Tibial artery (tissue), 4 donors: ENCODE measurements around the gene KNL1.
"Not testable (repeated sequence)": the region's sequence is repeated elsewhere in the genome, so short reads cannot be mapped to it uniquely, and the experiment has no call there.

Experiments used
- DNase-seq, 2 donors: peaks; one replicate each; pipeline ENCODE4 v3.0.0-alpha.2; 2019
- H3K27ac ChIP-seq, 2 donors: fragments of 200-600 bp; sonication (generic) in 1 of 2; 1 replicate in 1 of 2; 2 replicates in 1 of 2; pipeline ENCODE4 v1.5.1; 2018 to 2019; ENCODE audit warnings: mild to moderate bottlenecking in 1 of 2
- H3K27me3 ChIP-seq, 2 donors: fragments of 200-600 bp; sonication (generic) in 1 of 2; one replicate each; pipeline versions ENCODE4 v1.5.1 to v1.6.0; 2016 to 2019
- H3K36me3 ChIP-seq, 3 donors: fragments of 200-600 bp; sonication (generic) in 2 of 3; one replicate each; pipeline ENCODE4 v1.5.1; 2016 to 2019; ENCODE audit warnings: mild to moderate bottlenecking in 2 of 3
- H3K4me1 ChIP-seq, 4 donors: fragments of 200-600 bp; sonication (generic) in 2 of 4; 1 replicate in 3 of 4; 2 replicates in 1 of 4; pipeline ENCODE4 v1.5.1; 2016 to 2019
- H3K4me3 ChIP-seq, 2 donors: fragments of 200-600 bp; sonication (generic) in 1 of 2; 1 replicate in 1 of 2; 2 replicates in 1 of 2; pipeline ENCODE4 v1.5.1; 2018 to 2019; ENCODE audit warnings: mild to moderate bottlenecking in 2 of 2
- H3K9me3 ChIP-seq, 3 donors: fragments of 200-600 bp; sonication (generic) in 1 of 3; one replicate each; pipeline ENCODE4 v1.5.1; 2016 to 2019
- CTCF ChIP-seq, 2 experiments: fragments of 200-600 bp in 1 of 2; fragments of 450-650 bp in 1 of 2; IDR thresholded peaks; one replicate each; pipeline ENCODE4 v1.5.1; 2017 to 2019; ENCODE audit warnings: antibody characterized with exemption in 2 of 2, mild to moderate bottlenecking in 1 of 2, moderate library complexity in 1 of 2
- intact Hi-C: fragments of 100-400 bp; cut with DNase I; formaldehyde crosslinking; loops from one replicate; pipeline ENCODE4 v1.15.0; 2023; ENCODE audit warnings: low total_unique reads

The KNL1 gene

GRCh38 chr15:40569129-40569953, 24.7 kb upstream of the KNL1 start, which contains the start of gene RPUSD2:
Gene RPUSD2, plus strand, starts transcription at chr15:40569299. Its CDS starts 39 bp downstream, at chr15:40569338.
- peaks cover 0 to 29% (median 18%) of the 10 kb centered on the region in 4 donors for H3K4me1 ChIP-seq
- peak; percentile 94 to 95 for DNase-seq
- intact Hi-C loops: loop anchor here (10.0 kb wide), 1 partner anchor 125 kb away; the partner anchor contains the start of gene BAHD1
- TF ChIP-seq CTCF (IDR thresholded peaks at IDR 0.05): no peak
- no peaks in the 10 kb centered on the region for H3K27me3 ChIP-seq
- peak within 1 kb of the TSS; percentile 67 to 97 for H3K4me3 ChIP-seq
- no peaks in the 10 kb centered on the region for H3K9me3 ChIP-seq
- peak within 1 kb of the TSS; percentile 76 to 88 for H3K27ac ChIP-seq
- H3K36me3 ChIP-seq: peaks cover 13 to 22% (median 18%) of the 10 kb centered on the region in 3 donors

- peaks cover 0 to 15% (median 8%) of the 10 kb centered on the region in 4 donors for H3K4me1 ChIP-seq
- no peak overlapping the region for H3K4me3 ChIP-seq
- no peak for DNase-seq
- no peak overlapping the region for H3K27ac ChIP-seq
- H3K27me3 ChIP-seq: no peaks in the 10 kb centered on the region
- TF ChIP-seq CTCF (IDR thresholded peaks at IDR 0.05): no peak
- no peaks in the 10 kb centered on the region for H3K9me3 ChIP-seq
- intact Hi-C loops: no loop called here
- H3K36me3 ChIP-seq: peaks cover 13 to 31% (median 24%) of the 10 kb centered on the region in 3 donors
Observed at GRCh38 chr15:40575113-40575512, 18.9 kb upstream of the KNL1 start.

GRCh38 chr15:40576914-40577313, 17.1 kb upstream of the KNL1 start:
- H3K36me3 ChIP-seq: peaks cover 13 to 31% (median 20%) of the 10 kb centered on the region in 3 donors
- intact Hi-C loops, H3K4me1 ChIP-seq, DNase-seq, H3K4me3 ChIP-seq, H3K9me3 ChIP-seq, H3K27me3 ChIP-seq, H3K27ac ChIP-seq: not testable (repeated sequence)

GRCh38 chr15:40578892-40579291, 15.2 kb upstream of the KNL1 start:
- no peak for DNase-seq
- no peak for TF ChIP-seq CTCF (IDR thresholded peaks at IDR 0.05)
- Histone ChIP-seq H3K9me3 (no peaks in the 10 kb centered on the region), H3K27me3 (no peaks in the 10 kb centered on the region), H3K36me3 (peaks cover 3 to 13% (median 10%) of the 10 kb centered on the region in 3 donors), H3K4me3 (no peak overlapping the region), H3K27ac (no peak overlapping the region), H3K4me1 (no peaks in the 10 kb centered on the region)
- intact Hi-C loops: no loop called here

GRCh38 chr15:40581796-40582195, 12.3 kb upstream of the KNL1 start:
- H3K36me3 ChIP-seq, H3K27ac ChIP-seq, H3K4me3 ChIP-seq, DNase-seq, H3K9me3 ChIP-seq, H3K27me3 ChIP-seq, intact Hi-C loops, H3K4me1 ChIP-seq: not testable (repeated sequence)

GRCh38 chr15:40582726-40583246, 11.3 kb upstream of the KNL1 start:
- H3K4me3 ChIP-seq: peak overlapping the region; percentile 32 to 38
- no peaks in the 10 kb centered on the region for H3K36me3 ChIP-seq
- DNase-seq: no peak
- H3K27ac ChIP-seq: no peak overlapping the region
- TF ChIP-seq CTCF (IDR thresholded peaks at IDR 0.05): no peak
- intact Hi-C loops: no loop called here
- H3K9me3 ChIP-seq: no peaks in the 10 kb centered on the region
- H3K4me1 ChIP-seq: no peaks in the 10 kb centered on the region
- no peaks in the 10 kb centered on the region for H3K27me3 ChIP-seq
